Measurements from ENCODE around the gene DTX2. TPM values are rescaled to one million over a fixed set of nuclear protein-coding genes. Genes with fewer than 3 reads are reported as not detected.
"Not testable (repeated sequence)": the region's sequence is repeated elsewhere in the genome, so short reads cannot be mapped to it uniquely, and the experiment has no call there.

Gene DTX2
- total RNA-seq, 1 experiment from 2014 or later, result 17.0 TPM

DNA sequence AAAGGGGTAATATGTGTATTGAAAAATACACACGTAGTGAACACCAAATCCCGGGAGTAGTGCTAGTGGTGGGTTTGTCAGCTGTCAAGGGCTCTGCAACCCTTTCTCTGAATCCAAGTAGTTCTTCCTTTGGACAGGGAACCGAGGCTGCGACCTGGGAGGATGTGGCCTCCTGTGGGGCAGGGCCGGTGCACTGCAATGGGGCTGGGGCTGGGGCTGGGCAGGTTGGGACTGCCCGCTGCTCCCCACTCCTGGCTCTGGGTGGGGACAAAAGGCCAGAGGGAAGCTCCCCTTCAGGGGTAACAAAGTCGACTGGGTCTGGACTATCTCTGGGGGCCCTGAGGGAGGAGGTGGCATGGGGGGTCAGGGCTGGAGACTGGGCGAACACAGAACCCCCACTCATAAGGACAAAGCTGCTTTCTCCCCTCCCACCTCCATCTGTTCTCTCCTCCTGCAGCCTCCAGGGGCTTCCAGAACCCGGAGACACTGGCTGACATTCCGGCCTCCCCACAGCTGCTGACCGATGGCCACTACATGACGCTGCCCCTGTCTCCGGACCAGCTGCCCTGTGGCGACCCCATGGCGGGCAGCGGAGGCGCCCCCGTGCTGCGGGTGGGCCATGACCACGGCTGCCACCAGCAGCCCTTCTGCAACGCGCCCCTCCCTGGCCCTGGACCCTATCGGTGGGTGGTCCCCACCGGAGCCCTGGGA lies 49.8 kb downstream of the DTX2 start:
- H3K27me3 ChIP-seq (ENCODE audit: low read length); H3K4me2 ChIP-seq (ENCODE audit: low read depth, low read length, poor library complexity, severe bottlenecking); H2AFZ ChIP-seq (ENCODE audit: low read length); H3K9ac ChIP-seq (ENCODE audit: low read length); H3K4me1 ChIP-seq (ENCODE audit: low read length); H3K27ac ChIP-seq (ENCODE audit: low read length); H3K4me3 ChIP-seq (ENCODE audit: low read length); H3K9me2 ChIP-seq (replicated peaks; ENCODE audit: insufficient read depth, low read length); H3K79me2 ChIP-seq (ENCODE audit: low read length); H4K20me1 ChIP-seq (ENCODE audit: insufficient read depth, low read depth, low read length); H3K9me3 ChIP-seq (ENCODE audit: low read length); H3K36me3 ChIP-seq (ENCODE audit: insufficient read depth, low read length); DNase-seq: not testable (repeated sequence)

DNA sequence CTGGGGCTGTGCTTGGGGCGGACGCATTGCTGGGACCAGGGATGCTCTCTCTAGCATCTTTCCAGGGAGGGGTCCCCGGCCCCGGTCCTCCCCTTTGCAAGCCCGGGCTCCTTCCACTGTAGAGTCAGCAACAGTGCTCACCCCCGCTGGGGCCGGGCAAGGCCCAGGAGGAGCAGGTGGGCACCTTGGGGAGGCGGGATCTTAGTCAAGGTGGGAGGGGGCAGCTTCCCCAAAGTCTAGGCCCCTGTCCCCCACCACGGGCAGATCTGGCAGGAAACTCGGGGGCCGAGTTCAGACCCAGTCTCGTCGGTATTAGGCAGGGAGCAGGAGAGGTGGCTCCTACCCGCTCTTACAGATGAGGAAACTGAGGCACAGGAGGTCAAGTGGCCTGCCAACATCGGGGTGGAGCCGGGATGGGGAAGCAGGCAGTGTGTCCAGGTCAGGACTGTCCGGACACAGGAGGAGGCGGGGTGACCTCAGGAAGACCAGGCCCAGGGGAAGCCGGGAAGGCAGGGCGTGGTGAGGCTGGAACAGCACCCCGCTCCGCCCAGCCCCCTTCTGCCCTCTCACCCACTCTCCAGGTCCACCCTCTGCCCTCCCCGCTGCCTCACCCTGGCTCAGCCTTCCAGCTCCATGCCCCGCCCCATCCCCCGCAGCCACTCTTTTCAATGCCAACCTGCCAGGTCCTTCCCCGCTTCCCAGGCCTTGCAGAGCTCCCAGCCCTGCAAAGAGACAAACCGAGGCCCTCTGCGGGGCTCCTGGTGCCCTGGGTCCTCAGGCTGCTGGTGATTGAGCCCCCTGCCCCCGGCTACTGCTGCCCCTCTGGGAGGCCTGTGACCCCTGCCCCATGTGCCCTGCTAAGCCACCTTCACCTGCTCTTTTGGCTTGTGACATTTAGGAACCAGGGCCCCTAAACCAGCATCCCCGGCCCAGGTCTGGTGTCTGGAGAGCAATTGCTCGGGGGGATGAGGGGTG lies 50.7 kb downstream of the DTX2 start:
- not testable (repeated sequence) for H3K4me2 ChIP-seq (ENCODE audit: low read depth, low read length, poor library complexity, severe bottlenecking); H3K9ac ChIP-seq (ENCODE audit: low read length)
- DNase-seq, result peak; percentile 14

DNA sequence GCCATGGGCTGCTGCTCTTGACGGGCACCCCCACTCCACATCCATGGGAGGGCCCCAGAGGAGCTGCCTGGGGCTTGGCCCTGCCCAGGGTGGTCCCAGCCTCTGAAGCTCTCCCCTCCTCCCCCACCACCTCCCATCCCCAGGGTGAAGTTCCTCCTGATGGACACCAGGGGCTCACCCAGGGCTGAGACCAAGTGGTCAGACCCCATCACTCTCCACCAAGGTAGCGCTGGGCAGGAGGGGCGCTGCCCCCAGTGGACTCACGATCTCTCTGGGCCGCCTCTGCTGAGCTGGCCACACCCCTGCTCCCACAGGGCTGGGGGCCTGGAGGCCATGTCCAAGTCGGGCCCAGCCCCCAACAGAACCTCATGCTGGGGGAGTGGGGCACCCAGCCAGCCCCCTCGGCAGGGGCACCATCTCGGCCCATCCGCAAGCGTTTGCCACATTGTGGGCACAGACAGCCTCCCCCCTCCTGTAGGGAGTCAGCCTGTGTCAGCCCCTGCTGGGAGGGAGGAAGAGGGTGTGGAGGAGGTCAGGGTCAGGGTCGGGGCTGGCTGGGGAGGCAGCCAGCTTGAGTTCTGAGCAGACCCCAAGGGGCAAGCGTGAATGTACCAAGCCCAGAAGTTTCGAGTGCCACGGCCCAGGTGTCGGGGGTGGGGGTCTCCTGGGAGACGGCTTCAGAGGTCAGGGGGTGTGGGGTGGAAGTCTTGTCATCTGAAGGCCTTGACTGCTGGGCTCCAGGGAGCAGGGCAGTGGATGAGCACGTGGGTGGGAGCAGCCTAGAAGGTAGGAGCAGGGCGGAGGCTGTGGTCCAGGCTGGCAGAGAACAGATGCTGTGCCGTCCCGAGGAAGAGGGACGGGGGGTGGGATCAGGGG lies 51.7 kb downstream of the DTX2 start:
- Histone ChIP-seq H3K27ac (ENCODE audit: low read length) (no peak overlapping the region), H3K36me3 (ENCODE audit: insufficient read depth, low read length) (no peaks in the 10 kb centered on the region), H3K4me2 (ENCODE audit: low read depth, low read length, poor library complexity, severe bottlenecking) (no peak overlapping the region), H3K9ac (ENCODE audit: low read length) (no peak overlapping the region), H3K79me2 (ENCODE audit: low read length) (no peaks in the 10 kb centered on the region), H3K27me3 (ENCODE audit: low read length) (no peaks in the 10 kb centered on the region), H3K4me1 (ENCODE audit: low read length) (no peaks in the 10 kb centered on the region), H3K9me2 (replicated peaks; ENCODE audit: insufficient read depth, low read length) (no peaks in the 10 kb centered on the region), H3K9me3 (ENCODE audit: low read length) (no peaks in the 10 kb centered on the region), H3K4me3 (ENCODE audit: low read length) (no peak overlapping the region), H4K20me1 (ENCODE audit: insufficient read depth, low read depth, low read length) (no peaks in the 10 kb centered on the region), H2AFZ (ENCODE audit: low read length) (no peak overlapping the region)
- DNase-seq, result peak; percentile 45

More for the DNA sequence above, 50.7 kb downstream of the DTX2 start:
- not testable (repeated sequence) for H3K36me3 ChIP-seq (ENCODE audit: insufficient read depth, low read length); H3K27me3 ChIP-seq (ENCODE audit: low read length); H3K4me1 ChIP-seq (ENCODE audit: low read length); H3K27ac ChIP-seq (ENCODE audit: low read length); H2AFZ ChIP-seq (ENCODE audit: low read length); H4K20me1 ChIP-seq (ENCODE audit: insufficient read depth, low read depth, low read length); H3K9me2 ChIP-seq (replicated peaks; ENCODE audit: insufficient read depth, low read length); H3K9me3 ChIP-seq (ENCODE audit: low read length); H3K79me2 ChIP-seq (ENCODE audit: low read length); H3K4me3 ChIP-seq (ENCODE audit: low read length)

DNA sequence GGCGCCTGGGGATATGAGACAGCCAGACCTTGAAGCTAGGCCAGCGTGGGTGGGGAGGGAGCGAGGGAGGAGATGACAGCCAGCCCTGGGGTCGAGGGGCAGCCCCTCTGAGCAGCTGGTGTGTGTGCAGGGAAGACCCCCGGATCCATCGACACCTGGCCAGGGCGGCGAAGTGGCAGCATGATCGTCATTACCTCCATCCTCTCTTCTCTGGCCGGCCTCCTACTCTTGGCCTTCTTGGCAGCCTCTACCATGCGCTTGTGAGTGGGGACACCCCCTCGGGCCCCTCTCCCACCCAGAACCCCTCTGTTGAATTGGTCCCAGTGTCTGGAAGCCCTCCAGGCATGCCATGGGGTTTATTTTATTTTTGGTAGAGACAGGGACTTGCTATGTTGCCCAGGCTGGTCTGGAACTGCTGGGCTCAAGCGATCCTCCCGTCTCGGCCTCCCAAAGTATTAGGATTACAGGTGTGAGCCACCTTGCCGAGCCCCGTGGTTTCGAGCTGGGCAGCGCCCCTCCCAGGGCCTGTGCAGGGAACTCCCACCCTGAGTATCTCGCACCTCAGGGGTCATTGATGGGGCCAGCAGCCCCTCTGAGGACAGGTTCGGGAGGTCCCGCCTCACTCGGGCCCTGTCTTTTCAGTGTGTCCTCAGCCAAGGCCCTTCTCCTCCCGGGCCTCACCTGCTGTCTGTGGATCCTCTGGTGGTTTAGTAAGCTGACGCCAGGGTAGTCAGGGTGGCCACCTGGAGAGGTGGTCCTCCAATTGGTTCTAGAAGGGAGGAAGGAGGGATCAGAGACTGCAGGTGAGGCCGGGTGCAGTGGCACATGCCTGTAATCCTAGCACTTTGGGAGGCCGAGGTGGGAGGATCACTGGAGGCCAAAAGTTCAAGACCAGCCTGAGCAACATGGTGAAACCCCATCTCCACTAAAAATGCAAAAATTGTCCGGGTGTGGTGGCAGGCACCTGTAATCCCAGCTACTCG lies 52.6 kb downstream of the DTX2 start:
- H4K20me1 ChIP-seq (ENCODE audit: insufficient read depth, low read depth, low read length), result no peaks in the 10 kb centered on the region
- no peak overlapping the region for H3K9ac ChIP-seq (ENCODE audit: low read length)
- H3K27ac ChIP-seq (ENCODE audit: low read length), result no peak overlapping the region
- H3K79me2 ChIP-seq (ENCODE audit: low read length), result no peaks in the 10 kb centered on the region
- no peaks in the 10 kb centered on the region for H3K9me2 ChIP-seq (replicated peaks; ENCODE audit: insufficient read depth, low read length)
- H2AFZ ChIP-seq (ENCODE audit: low read length), result no peak overlapping the region
- no peak overlapping the region for H3K4me3 ChIP-seq (ENCODE audit: low read length)
- H3K9me3 ChIP-seq (ENCODE audit: low read length), result no peaks in the 10 kb centered on the region
- DNase-seq, result peak; percentile 34
- H3K36me3 ChIP-seq (ENCODE audit: insufficient read depth, low read length), result no peaks in the 10 kb centered on the region
- no peak overlapping the region for H3K4me2 ChIP-seq (ENCODE audit: low read depth, low read length, poor library complexity, severe bottlenecking)
- no peaks in the 10 kb centered on the region for H3K4me1 ChIP-seq (ENCODE audit: low read length)
- H3K27me3 ChIP-seq (ENCODE audit: low read length), result no peaks in the 10 kb centered on the region

DNA sequence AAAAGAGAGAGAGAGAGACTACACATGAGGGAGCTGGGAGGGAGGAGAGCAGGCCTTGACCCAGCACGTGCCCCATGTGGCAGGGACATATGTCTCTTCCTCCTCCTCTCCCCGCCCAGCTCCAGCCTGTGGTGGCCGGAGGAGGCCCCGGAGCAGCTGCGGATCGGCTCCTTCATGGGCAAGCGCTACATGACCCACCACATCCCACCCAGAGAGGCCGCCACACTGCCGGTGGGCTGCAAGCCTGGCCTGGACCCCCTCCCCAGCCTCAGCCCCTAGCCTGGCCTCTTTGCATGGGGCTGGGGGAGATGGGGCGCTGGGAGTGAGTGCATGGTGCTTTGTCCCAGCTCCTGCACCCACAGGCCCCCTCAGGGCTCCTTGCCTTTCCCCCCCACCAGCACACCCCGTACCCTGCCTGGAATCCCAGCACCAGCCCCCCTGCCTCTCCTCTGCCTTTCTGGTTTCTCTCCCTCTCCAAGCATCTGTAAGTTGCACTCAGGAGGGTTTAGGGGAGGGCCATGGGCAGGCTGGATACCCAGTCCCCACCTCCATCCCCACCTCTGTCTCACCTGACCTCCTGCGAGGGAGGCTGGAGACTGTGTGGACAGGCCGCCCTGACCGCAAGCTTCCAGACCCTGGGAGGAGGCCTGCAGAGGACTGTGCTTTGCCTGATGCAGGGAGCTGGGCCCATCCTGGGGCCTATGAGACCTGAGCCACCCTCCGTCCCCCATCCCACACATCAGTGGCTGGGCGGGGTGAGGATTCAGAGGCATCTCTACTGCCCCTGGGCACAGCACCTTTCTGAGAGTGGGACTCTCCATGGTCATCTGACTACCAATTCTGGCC lies 53.6 kb downstream of the DTX2 start:
- Histone ChIP-seq H3K4me1 (ENCODE audit: low read length) (no peaks in the 10 kb centered on the region), H3K36me3 (ENCODE audit: insufficient read depth, low read length) (no peaks in the 10 kb centered on the region), H3K4me3 (ENCODE audit: low read length) (no peak overlapping the region), H3K27me3 (ENCODE audit: low read length) (no peaks in the 10 kb centered on the region), H3K9ac (ENCODE audit: low read length) (no peak overlapping the region), H4K20me1 (ENCODE audit: insufficient read depth, low read depth, low read length) (no peaks in the 10 kb centered on the region), H3K79me2 (ENCODE audit: low read length) (no peaks in the 10 kb centered on the region), H3K27ac (ENCODE audit: low read length) (no peak overlapping the region), H3K9me2 (replicated peaks; ENCODE audit: insufficient read depth, low read length) (no peaks in the 10 kb centered on the region), H2AFZ (ENCODE audit: low read length) (no peak overlapping the region), H3K4me2 (ENCODE audit: low read depth, low read length, poor library complexity, severe bottlenecking) (no peak overlapping the region), H3K9me3 (ENCODE audit: low read length) (no peaks in the 10 kb centered on the region)
- DNase-seq, result peak; percentile 41

DNA sequence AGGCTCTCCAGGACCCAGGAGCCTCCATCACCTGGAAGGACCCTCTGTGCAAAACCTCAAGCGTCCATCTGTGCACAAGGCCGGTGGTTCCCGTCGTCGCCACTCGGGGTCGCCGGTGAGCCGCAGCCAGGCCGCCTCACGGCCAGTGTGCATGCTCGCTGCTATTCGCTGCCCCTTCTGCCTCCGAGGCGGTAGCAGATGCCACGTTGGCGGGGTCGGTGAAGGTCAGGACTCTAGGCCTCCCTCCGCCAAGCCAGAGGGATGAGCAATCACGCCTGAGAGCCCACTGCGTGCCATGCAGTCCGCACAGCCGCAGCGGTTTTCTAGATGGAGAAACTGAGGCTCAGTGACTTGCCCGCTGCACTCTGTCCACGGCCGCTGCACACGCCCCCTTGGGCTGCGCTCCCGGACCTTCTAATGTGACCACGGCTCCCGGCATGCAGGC lies 54.5 kb downstream of the DTX2 start:
- Histone ChIP-seq H3K9me2 (replicated peaks; ENCODE audit: insufficient read depth, low read length) (no peaks in the 10 kb centered on the region), H3K4me2 (ENCODE audit: low read depth, low read length, poor library complexity, severe bottlenecking) (no peak overlapping the region), H3K9ac (ENCODE audit: low read length) (no peak overlapping the region), H3K27ac (ENCODE audit: low read length) (no peak overlapping the region), H2AFZ (ENCODE audit: low read length) (no peak overlapping the region), H3K79me2 (ENCODE audit: low read length) (no peaks in the 10 kb centered on the region), H3K36me3 (ENCODE audit: insufficient read depth, low read length) (no peaks in the 10 kb centered on the region), H3K4me3 (ENCODE audit: low read length) (no peak overlapping the region), H4K20me1 (ENCODE audit: insufficient read depth, low read depth, low read length) (no peaks in the 10 kb centered on the region), H3K27me3 (ENCODE audit: low read length) (no peaks in the 10 kb centered on the region), H3K4me1 (ENCODE audit: low read length) (no peaks in the 10 kb centered on the region), H3K9me3 (ENCODE audit: low read length) (no peaks in the 10 kb centered on the region)
- DNase-seq, result peak; percentile 67

DNA sequence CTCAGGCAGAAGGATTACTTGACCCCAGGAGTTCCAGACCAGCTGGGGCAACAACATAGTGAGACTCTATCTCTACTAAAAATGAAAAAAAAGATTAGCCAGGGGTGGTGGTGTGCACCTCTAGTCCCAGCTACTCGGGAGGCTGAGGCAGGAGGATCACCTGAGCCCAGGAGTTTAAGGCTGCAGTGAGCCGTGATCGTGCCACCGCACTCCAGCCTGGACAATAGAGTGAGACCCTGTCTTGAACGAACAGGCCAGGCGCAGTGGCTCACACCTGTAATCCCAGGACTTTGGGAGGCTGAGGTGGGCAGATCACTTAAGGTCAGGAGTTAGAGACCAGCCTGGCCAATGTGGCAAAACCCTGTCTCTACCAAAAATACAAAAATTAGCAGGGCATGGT lies 55.4 kb downstream of the DTX2 start:
- not testable (repeated sequence) for H3K4me2 ChIP-seq (ENCODE audit: low read depth, low read length, poor library complexity, severe bottlenecking); H3K27me3 ChIP-seq (ENCODE audit: low read length); H3K36me3 ChIP-seq (ENCODE audit: insufficient read depth, low read length); H3K9ac ChIP-seq (ENCODE audit: low read length); H3K27ac ChIP-seq (ENCODE audit: low read length); DNase-seq; H3K9me2 ChIP-seq (replicated peaks; ENCODE audit: insufficient read depth, low read length); H3K4me3 ChIP-seq (ENCODE audit: low read length); H3K4me1 ChIP-seq (ENCODE audit: low read length); H3K79me2 ChIP-seq (ENCODE audit: low read length); H3K9me3 ChIP-seq (ENCODE audit: low read length); H2AFZ ChIP-seq (ENCODE audit: low read length); H4K20me1 ChIP-seq (ENCODE audit: insufficient read depth, low read depth, low read length)

Measured in Karpas-422 (cell line).